GM18909 (cell line): ENCODE measurements around the gene TTBK2.

Experiments
- ATAC-seq: cut with Tn5 transposase; IDR thresholded peaks from one replicate; pipeline ENCODE4 v1.9.1; 2021; ENCODE audit warnings: mild to moderate bottlenecking; ENCODE audit not compliant: unreplicated experiment, poor library complexity

TTBK2 gene

GRCh38 chr15:42705336-42705735 is 215.2 kb downstream of the TTBK2 start:
- ATAC-seq, result no peak

- ATAC-seq, result no peak
These were observed 216.1 kb downstream of the TTBK2 start for GRCh38 chr15:42704492-42704926.

- no peak for ATAC-seq
These were observed 224.0 kb downstream of the TTBK2 start for GRCh38 chr15:42696626-42697025.

- ATAC-seq, result no peak
These were observed 225.0 kb downstream of the TTBK2 start for GRCh38 chr15:42695527-42696071.

- ATAC-seq, result no peak
These were observed 226.2 kb downstream of the TTBK2 start for GRCh38 chr15:42694398-42694797.

GRCh38 chr15:42693942-42694341 is 226.6 kb downstream of the TTBK2 start:
- ATAC-seq, result no peak

- ATAC-seq, result no peak
These were observed 227.1 kb downstream of the TTBK2 start for GRCh38 chr15:42693496-42693895.

- ATAC-seq, result no peak
These were observed 227.6 kb downstream of the TTBK2 start for GRCh38 chr15:42692997-42693396.

GRCh38 chr15:42692536-42692935 is 228.0 kb downstream of the TTBK2 start:
- no peak for ATAC-seq

GRCh38 chr15:42691770-42692169 is 228.8 kb downstream of the TTBK2 start:
- ATAC-seq, result no peak

GRCh38 chr15:42691308-42691707 is 229.3 kb downstream of the TTBK2 start:
- ATAC-seq, result no peak
